Measurements from ENCODE around the gene NRXN2.
"Not testable (repeated sequence)": the region's sequence is repeated elsewhere in the genome, so short reads cannot be mapped to it uniquely, and the experiment has no call there.

NRXN2 gene

DNA sequence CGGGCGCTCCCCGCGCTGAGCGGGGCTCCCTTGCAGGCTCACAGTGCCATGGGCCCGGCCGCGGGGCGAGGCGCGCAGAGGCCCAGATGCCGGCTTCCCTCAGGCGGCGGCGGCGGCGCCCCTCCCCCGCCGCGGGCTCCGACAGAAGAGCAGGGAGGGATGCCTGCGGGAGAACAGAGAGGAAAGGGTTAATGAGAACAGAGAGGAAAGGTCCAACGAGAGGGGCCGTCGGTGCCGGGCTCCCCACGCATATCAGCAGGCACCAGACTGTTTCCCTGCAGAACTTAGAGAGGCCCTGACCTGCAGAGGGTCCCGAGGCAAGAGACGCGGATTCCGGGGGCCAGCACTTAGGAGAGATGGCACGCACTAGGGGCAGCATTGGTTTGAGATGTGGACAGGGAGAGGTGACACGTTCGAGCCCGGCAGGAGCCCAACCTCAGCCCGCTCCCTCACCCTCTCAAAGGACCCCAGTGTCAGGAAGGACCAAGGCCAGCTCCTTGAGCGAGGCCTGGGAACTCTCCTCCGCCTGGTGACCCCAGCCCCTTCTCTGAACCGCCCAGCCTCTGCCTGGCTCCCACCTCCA is 9.1 kb downstream of the NRXN2 start:
- peaks cover 81% of the 10 kb centered on the region for H3K27me3 Mint-ChIP-seq (ENCODE audit: low read depth)
- no peak overlapping the region for H3K4me3 Mint-ChIP-seq

DNA sequence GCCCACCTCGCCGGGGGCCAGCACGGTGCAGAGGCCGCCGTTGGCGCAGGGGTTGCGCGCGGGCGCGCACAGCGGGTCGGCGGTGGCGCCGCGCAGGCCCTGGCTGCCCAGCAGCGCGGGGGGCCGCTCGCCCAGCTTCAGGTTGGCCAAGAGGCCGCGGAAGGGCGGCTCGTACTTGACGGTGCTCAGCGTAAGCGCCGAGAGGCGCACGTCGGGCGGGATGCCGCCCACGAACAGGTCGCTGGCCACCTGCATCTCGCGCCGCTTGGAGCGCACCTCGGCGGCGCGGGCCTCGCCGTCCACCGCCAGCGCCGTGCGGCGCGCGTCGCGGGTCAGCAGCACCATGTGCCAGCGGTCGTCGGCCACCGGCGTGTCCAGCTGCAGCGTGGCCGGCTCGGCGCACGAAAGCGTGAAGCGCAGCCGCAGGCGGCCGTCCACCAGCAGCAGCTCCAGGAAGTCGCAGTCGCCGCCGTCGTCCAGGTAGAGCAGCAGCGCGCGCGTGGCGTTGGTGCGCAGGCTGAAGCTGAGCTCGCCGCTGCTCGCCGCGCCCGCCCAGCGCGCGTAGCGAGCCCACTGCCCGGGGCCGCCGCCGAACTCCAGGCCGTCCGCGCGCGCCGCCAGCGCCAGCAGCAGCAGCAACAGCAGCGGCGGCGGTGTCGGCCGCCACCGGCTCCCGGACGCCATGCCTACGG is 9.8 kb downstream of the NRXN2 start:
- Mint-ChIP-seq H3K4me1 (ENCODE audit: low read depth) (peaks cover 9% of the 10 kb centered on the region), H3K27me3 (ENCODE audit: low read depth) (peaks cover 78% of the 10 kb centered on the region), H3K27ac (no peak overlapping the region), H3K4me3 (no peak overlapping the region), H3K9me3 (no peaks in the 10 kb centered on the region), H3K36me3 (ENCODE audit: low read depth) (no peaks in the 10 kb centered on the region)

More for the DNA sequence above, 9.1 kb downstream of the NRXN2 start:
- H3K9me3 Mint-ChIP-seq: no peaks in the 10 kb centered on the region
- no peak overlapping the region for H3K27ac Mint-ChIP-seq
- H3K4me1 Mint-ChIP-seq (ENCODE audit: low read depth): peaks cover 9% of the 10 kb centered on the region
- no peaks in the 10 kb centered on the region for H3K36me3 Mint-ChIP-seq (ENCODE audit: low read depth)

DNA sequence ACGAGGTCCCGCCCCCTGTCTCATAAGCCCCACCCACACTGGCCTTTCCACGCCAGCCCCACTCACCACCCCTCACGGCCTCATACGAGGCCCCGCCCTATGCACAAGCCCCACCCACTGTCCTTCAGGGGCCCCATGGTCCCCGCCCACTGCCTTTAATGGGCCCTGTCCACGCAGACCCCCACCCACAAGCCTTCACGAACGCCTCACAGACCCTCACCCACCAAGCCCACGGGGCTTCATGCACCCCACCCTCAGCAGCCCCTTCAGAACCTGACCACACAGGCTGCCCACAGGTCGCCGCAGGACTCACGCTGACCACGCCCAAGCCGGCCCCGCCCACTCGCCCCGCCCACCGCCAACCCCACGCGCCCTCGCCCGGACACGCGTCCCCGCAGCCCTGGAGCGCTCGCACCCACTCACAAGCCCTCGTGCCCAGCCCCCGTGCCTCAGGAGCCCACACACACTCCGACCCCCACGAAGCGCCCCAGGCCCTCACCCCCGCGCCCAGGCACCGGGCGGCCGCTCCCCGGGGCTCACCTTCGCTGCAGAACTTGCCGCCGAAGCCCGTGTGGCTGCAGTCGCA is 10.5 kb downstream of the NRXN2 start:
- Mint-ChIP-seq H3K4me1 (ENCODE audit: low read depth) (peaks cover 9% of the 10 kb centered on the region), H3K9me3 (no peaks in the 10 kb centered on the region), H3K4me3 (peak overlapping the region; percentile 29), H3K27ac (no peak overlapping the region), H3K36me3 (ENCODE audit: low read depth) (no peaks in the 10 kb centered on the region), H3K27me3 (ENCODE audit: low read depth) (peaks cover 76% of the 10 kb centered on the region)

DNA sequence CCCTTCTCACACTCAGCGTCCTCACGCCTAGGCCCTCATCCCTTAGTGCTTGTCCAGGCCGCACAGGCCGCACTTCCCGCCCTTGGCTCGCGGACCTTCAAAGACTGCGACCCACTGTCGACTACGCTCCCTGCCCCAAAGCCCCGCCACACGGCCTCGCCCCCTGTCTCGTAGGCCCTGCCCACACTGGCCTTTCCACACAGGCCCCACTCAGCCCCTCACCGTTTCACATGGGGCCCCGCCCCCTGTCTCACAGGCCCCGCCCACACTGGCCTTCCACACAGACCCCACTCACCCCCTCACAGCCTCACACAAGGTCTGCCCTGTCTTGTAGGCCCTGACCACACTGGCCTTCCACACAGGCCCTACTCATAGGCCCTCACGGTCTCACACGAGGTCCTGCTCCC is 11.0 kb downstream of the NRXN2 start:
- H3K9me3 Mint-ChIP-seq: no peaks in the 10 kb centered on the region
- H3K27me3 Mint-ChIP-seq (ENCODE audit: low read depth): peaks cover 71% of the 10 kb centered on the region
- no peak overlapping the region for H3K27ac Mint-ChIP-seq
- H3K4me3 Mint-ChIP-seq: no peak overlapping the region
- H3K36me3 Mint-ChIP-seq (ENCODE audit: low read depth): no peaks in the 10 kb centered on the region
- H3K4me1 Mint-ChIP-seq (ENCODE audit: low read depth): peaks cover 9% of the 10 kb centered on the region

DNA sequence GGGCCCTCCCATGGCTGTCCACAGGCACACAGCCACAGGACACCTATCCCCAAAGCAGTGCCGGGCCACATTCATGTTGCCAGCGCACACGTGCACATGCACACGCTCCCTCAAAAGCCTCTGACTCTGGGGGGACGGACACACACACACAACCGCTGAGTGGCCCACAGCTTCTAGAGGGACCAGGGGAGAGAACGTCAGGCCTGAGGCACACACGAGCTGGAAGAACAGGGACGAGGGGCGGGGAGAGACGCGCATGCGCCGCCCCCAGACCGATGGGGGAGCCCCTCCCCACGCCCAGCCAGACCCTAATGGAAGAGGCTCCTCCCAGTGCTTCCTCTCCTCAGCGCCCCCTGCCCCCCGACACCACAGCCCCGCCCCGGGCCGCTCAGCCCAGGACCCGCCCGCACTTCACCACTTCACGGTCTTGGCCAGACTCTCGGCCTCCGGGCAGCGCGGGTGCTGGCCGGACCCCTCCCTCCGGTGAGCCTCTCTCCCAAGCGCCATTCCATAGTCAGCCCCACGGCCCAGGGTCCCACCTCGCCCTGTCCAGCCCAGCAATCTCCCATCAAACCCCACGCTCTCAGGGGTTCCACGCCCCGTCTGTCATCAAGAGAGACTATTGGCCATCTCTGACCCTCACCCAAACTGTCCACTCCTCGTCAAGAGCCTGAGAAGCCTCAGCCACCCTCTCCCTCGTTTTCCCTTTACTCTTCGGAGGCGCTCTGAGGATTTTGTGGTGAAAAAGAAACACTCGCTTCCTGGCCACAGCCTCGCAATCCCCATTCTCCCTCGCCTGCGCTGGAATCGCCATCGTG is 11.7 kb downstream of the NRXN2 start:
- no peak overlapping the region for H3K27ac Mint-ChIP-seq
- H3K4me3 Mint-ChIP-seq: no peak overlapping the region
- no peaks in the 10 kb centered on the region for H3K36me3 Mint-ChIP-seq (ENCODE audit: low read depth)
- no peaks in the 10 kb centered on the region for H3K9me3 Mint-ChIP-seq
- H3K27me3 Mint-ChIP-seq (ENCODE audit: low read depth): peaks cover 73% of the 10 kb centered on the region
- peaks cover 9% of the 10 kb centered on the region for H3K4me1 Mint-ChIP-seq (ENCODE audit: low read depth)

DNA sequence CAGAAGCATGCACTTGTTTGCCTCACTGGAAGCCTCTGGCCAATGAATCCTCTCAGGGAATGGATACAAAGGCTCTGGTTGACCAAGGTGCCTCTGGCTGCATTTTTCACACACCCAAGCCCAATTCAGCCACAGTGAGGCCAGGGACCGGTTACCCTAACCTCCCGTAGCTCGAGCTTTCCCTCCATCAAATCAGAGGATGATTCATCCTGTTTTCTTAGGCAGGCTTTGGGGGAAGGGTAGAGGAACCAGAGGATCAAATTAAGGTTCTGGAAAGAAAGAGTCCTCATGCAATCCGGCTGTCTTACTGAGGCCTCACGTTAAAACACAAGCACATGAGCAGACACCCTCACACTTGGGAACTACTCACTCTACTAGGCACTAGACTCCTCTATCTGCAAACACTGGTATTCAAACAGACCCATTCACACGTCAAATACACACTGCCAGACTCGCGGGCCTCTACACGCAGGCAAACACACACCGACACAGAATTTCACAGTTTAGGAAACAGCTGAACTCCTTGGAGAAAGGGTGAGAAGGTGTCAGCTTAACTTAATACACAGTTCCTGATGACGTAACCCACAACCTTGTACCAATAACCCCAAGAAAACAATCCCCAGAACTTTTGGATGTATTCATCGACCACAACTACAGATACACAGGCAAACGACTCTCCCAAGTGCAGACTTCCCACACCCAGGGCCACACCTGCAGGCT is 12.4 kb downstream of the NRXN2 start:
- Mint-ChIP-seq H3K4me3 (no peak overlapping the region), H3K36me3 (ENCODE audit: low read depth) (no peaks in the 10 kb centered on the region), H3K4me1 (ENCODE audit: low read depth) (peaks cover 9% of the 10 kb centered on the region), H3K9me3 (no peaks in the 10 kb centered on the region), H3K27ac (no peak overlapping the region), H3K27me3 (ENCODE audit: low read depth) (peaks cover 70% of the 10 kb centered on the region)

DNA sequence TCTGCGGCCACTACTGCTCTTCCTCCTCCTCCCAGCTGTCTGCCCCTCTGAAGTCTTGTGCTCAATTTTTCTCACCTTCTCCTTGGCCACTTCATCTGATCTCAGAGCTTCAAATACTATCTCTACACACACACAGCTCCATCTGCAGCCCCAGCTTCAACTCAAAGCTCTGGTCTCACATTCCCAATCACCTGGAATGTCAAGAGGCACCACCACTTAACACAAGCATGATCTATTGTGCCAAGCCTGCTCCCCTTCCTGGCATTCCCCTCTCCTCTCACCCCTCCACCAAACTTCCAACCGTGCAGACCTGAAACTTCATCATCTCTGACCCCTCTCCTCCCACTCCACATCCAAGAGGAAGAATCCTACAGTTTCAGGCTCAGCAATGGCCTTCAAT is 17.5 kb downstream of the NRXN2 start:
- Mint-ChIP-seq H3K4me3 (no peak overlapping the region), H3K4me1 (ENCODE audit: low read depth) (no peaks in the 10 kb centered on the region), H3K36me3 (ENCODE audit: low read depth) (no peaks in the 10 kb centered on the region), H3K9me3 (no peaks in the 10 kb centered on the region), H3K27ac (no peak overlapping the region), H3K27me3 (ENCODE audit: low read depth) (peaks cover 54% of the 10 kb centered on the region)

DNA sequence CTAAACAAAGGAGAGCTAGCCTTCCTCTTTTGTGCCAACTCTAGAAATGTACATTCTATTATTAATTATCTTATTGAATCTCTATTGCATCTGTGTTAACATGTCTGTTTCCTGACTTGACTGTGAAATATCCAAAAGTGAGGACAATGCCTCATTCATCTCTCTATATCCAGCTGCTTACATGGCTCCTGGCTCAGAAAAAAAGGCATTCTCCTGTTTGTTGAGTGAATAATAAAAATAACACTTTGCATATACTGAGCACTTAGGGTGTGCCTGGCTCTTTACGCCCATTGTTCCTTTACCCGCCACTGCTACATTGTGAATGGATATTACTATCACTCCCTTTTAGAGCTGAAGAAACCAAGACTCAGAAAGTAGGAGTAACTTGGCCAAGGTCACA is 19.9 kb downstream of the NRXN2 start:
- Mint-ChIP-seq H3K4me3 (no peak overlapping the region), H3K36me3 (ENCODE audit: low read depth) (no peaks in the 10 kb centered on the region), H3K27ac (no peak overlapping the region), H3K4me1 (ENCODE audit: low read depth) (no peaks in the 10 kb centered on the region), H3K27me3 (ENCODE audit: low read depth) (peaks cover 42% of the 10 kb centered on the region), H3K9me3 (no peaks in the 10 kb centered on the region)

DNA sequence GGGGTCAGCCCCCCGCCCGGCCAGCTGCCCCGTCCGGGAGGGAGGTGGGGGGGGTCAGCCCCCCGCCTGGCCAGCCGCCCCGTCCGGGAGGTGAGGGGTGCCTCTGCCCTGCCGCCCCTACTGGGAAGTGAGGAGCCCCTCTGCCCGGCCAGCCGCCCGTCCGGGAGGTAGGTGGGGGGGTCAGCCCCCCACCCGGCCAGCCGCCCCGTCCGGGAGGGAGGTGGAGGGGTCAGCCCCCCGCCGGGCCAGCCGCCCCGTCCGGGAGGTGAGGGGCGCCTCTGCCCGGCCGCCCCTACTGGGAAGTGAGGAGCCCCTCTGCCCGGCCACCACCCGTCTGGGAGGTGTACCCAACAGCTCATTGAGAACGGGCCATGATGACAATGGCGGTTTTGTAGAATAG is 21.0 kb downstream of the NRXN2 start:
- not testable (repeated sequence) for H3K36me3 Mint-ChIP-seq (ENCODE audit: low read depth); H3K4me1 Mint-ChIP-seq (ENCODE audit: low read depth); H3K4me3 Mint-ChIP-seq; H3K9me3 Mint-ChIP-seq; H3K27ac Mint-ChIP-seq
- H3K27me3 Mint-ChIP-seq (ENCODE audit: low read depth): peaks cover 40% of the 10 kb centered on the region

DNA sequence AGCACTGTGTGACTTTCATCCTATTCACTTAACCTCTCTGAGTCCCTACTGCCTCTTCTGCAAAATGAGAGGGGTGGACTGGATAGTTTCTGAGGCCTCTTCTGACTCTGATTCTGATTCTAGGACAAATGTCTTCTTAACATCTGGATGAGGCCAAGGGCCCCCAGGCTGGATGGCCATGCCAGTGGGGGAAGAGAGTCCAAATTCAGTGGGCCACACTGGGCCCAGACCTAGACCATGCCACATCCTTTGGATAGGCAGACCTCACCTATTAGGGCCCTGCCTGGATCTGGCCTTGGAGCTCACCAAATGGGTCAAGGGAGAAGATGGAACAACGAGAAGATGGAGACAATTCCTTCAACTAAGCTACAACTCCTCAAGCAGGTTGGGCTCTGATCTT is 24.6 kb downstream of the NRXN2 start:
- Mint-ChIP-seq H3K27ac (no peak overlapping the region), H3K27me3 (ENCODE audit: low read depth) (peaks cover 34% of the 10 kb centered on the region), H3K4me3 (no peak overlapping the region), H3K9me3 (no peaks in the 10 kb centered on the region), H3K36me3 (ENCODE audit: low read depth) (no peaks in the 10 kb centered on the region), H3K4me1 (ENCODE audit: low read depth) (no peaks in the 10 kb centered on the region)

DNA sequence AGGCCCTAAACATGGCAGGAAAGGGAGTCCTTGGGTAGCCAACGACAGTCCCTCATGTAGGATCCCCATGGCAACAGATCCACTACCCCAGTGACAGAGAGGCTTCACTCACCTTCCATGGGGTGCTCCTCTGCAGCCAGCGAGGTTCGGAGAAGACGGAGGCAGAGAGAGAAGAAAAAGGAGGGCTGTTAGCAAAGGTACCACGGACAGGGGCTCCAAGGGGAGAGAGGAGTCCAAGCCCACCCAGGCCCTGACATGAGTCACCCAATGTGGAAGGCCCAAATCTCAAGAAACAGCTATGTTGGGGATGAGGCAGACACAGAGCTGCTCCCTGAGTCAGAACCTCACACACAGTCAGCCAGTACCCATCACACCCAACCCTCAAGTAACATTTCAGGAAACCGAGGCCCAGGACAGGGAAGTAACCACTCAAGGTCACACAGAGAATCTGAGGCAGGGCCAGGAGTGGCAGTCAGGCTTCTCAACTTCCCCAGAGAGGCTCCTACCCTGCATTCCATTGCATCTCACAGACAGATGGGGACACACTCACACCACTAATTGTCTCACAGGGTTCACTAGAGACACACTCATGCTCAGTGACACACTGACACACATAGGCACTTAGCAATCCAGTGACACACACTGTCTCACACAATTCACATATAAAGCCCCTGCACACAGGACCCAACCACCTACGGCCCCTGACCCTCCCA is 25.2 kb downstream of the NRXN2 start:
- Mint-ChIP-seq H3K4me3 (no peak overlapping the region), H3K27me3 (ENCODE audit: low read depth) (peaks cover 35% of the 10 kb centered on the region), H3K9me3 (no peaks in the 10 kb centered on the region), H3K27ac (no peak overlapping the region), H3K36me3 (ENCODE audit: low read depth) (no peaks in the 10 kb centered on the region), H3K4me1 (ENCODE audit: low read depth) (peaks cover 2% of the 10 kb centered on the region)

DNA sequence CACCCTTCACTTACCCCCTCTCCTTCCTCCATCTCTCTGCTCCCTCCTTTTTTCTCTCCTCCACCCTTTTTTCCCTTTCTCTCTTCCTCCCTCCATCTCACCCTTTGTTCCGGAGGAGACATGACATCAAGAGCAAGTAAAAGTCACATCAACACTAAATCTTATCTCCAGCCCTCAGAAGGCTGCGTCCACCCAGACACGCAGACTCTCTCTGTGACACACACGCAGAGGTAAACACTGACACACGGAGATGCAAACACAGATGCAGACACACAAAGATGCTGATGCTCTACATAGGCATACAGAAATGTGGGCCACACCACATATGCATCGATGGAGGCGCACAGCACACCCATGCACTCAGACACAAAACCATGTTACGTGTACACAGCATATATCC is 27.0 kb downstream of the NRXN2 start:
- peaks cover 5% of the 10 kb centered on the region for H3K4me1 Mint-ChIP-seq (ENCODE audit: low read depth)
- no peak overlapping the region for H3K27ac Mint-ChIP-seq
- H3K27me3 Mint-ChIP-seq (ENCODE audit: low read depth): peaks cover 53% of the 10 kb centered on the region
- H3K9me3 Mint-ChIP-seq: no peaks in the 10 kb centered on the region
- H3K36me3 Mint-ChIP-seq (ENCODE audit: low read depth): no peaks in the 10 kb centered on the region
- H3K4me3 Mint-ChIP-seq: no peak overlapping the region

DNA sequence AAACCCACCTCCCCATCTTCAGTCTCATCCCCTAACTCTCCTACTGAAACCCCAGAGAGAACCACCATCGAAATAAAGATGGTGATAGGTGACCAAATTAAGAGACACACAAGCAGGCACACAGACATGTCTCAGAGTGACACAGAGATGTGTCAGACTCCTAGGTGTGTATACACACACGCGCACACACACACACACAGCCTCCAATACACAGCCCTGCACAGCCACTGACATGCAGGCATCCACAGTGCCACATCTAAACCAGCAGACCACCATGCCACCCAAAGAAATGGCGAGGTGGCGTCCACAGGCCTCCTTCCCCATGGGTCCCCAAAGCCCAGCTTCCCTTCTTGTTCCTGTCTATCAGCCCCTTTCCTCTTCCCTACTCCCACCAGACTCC is 27.4 kb downstream of the NRXN2 start:
- no peak overlapping the region for H3K27ac Mint-ChIP-seq
- no peaks in the 10 kb centered on the region for H3K9me3 Mint-ChIP-seq
- peaks cover 5% of the 10 kb centered on the region for H3K4me1 Mint-ChIP-seq (ENCODE audit: low read depth)
- peaks cover 57% of the 10 kb centered on the region for H3K27me3 Mint-ChIP-seq (ENCODE audit: low read depth)
- no peaks in the 10 kb centered on the region for H3K36me3 Mint-ChIP-seq (ENCODE audit: low read depth)
- H3K4me3 Mint-ChIP-seq: no peak overlapping the region

Data from T-helper 1 cell treated with Interleukin-12 subunit alpha and Interleukin-12 subunit beta and Interleukin-4 antibody, amounts not matched to agents 30 μg/mL and 1 μg/mL, for 36 hours (primary cell).